ENCODE results near the gene PRKAR1B. TPM values are rescaled to one million over a fixed set of nuclear protein-coding genes. Genes with fewer than 3 reads are reported as not detected.

PRKAR1B gene
- total RNA-seq, 2 experiments from 2014 or later = 13.1 to 13.4 TPM

GRCh38 chr7:540579-540978 is 186.5 kb downstream of the PRKAR1B start:
- Mint-ChIP-seq H3K27ac (no peak overlapping the region), H3K9me3 (no peaks in the 10 kb centered on the region), H3K4me1 (peaks cover 11% of the 10 kb centered on the region), H3K4me3 (no peak overlapping the region), H3K27me3 (no peaks in the 10 kb centered on the region), H3K36me3 (ENCODE audit: low read depth) (no peaks in the 10 kb centered on the region)
- ChIA-PET POLR2A (no interaction called here), CTCF (no interaction called here)
- no peak for DNase-seq

- POLR2A ChIA-PET = no interaction called here
- CTCF ChIA-PET = no interaction called here
- H3K36me3 Mint-ChIP-seq (ENCODE audit: low read depth) = no peaks in the 10 kb centered on the region
These were observed 187.2 kb downstream of the PRKAR1B start for GRCh38 chr7:539731-540411.

DNA sequence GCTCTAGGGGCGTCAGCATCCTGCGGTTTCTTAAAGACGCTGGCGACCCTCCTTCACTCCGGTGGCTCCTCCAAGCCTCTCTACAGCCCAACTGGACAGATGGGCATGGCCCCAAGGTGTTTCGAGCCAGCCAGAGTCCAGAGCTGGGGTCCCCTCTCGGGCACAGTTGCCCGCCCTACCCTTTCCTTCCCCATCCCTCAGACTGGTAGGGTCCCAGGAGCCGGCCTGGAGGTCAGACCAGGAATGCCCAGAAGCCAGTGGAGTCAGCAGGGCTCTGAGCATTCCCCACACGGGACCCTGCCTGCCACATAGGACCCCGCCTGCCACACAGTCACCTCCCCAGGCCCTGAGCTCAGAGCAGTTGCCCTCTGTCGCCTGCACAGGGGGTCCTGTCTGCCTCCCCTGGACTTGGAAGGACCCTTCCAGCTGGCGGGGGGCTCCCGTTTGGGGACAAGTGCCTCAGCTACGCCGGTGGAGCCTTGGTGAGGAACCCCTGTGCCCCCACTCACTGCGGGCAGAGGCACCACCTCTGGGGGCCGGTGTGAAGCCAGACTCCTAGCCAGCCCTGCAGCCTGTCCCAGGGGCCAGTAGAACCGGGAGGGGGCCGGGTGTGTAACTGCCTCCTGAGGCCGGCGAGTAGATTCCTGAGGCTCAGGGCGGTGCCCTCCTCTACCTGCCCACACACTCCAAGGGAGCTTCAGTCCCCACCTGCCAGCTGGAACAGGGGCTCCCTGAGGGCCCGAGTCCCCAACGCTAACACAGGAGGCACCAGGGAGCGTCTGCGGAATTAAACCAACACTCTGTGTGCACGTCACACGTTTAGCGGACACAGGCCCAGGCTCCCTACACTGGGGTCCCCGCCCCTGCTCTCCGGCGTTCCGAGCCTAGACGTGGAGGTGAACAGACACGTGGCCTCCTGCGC is 188.1 kb downstream of the PRKAR1B start:
- H3K4me1 Mint-ChIP-seq = peaks cover 11% of the 10 kb centered on the region
- no peaks in the 10 kb centered on the region for H3K36me3 Mint-ChIP-seq (ENCODE audit: low read depth)
- DNase-seq = no peak
- no peaks in the 10 kb centered on the region for H3K9me3 Mint-ChIP-seq
- no peak overlapping the region for H3K27ac Mint-ChIP-seq
- POLR2A ChIA-PET = no interaction called here
- CTCF ChIA-PET = no interaction called here
- H3K4me3 Mint-ChIP-seq = no peak overlapping the region
- no peaks in the 10 kb centered on the region for H3K27me3 Mint-ChIP-seq

More at GRCh38 chr7:539731-540411, 187.2 kb downstream of the PRKAR1B start:
- no peak for DNase-seq
- Mint-ChIP-seq H3K4me3 (no peak overlapping the region), H3K9me3 (no peaks in the 10 kb centered on the region), H3K4me1 (peaks cover 11% of the 10 kb centered on the region), H3K27me3 (no peaks in the 10 kb centered on the region), H3K27ac (no peak overlapping the region)

- no peaks in the 10 kb centered on the region for H3K36me3 Mint-ChIP-seq (ENCODE audit: low read depth)
- ChIA-PET POLR2A (no interaction called here), CTCF (no interaction called here)
- H3K27me3 Mint-ChIP-seq = no peaks in the 10 kb centered on the region
- H3K4me1 Mint-ChIP-seq = peaks cover 11% of the 10 kb centered on the region
- H3K4me3 Mint-ChIP-seq = no peak overlapping the region
- DNase-seq = no peak
- no peak overlapping the region for H3K27ac Mint-ChIP-seq
- H3K9me3 Mint-ChIP-seq = no peaks in the 10 kb centered on the region
These were observed 189.0 kb downstream of the PRKAR1B start for GRCh38 chr7:537911-538634.

- H3K27me3 Mint-ChIP-seq = no peaks in the 10 kb centered on the region
- no peaks in the 10 kb centered on the region for H3K9me3 Mint-ChIP-seq
- no peak for DNase-seq
- H3K36me3 Mint-ChIP-seq (ENCODE audit: low read depth) = no peaks in the 10 kb centered on the region
- H3K27ac Mint-ChIP-seq = no peak overlapping the region
- POLR2A ChIA-PET = no interaction called here
- CTCF ChIA-PET = no interaction called here
- H3K4me3 Mint-ChIP-seq = no peak overlapping the region
- peaks cover 9% of the 10 kb centered on the region for H3K4me1 Mint-ChIP-seq
These were observed 190.8 kb downstream of the PRKAR1B start for GRCh38 chr7:536231-536630.

- H3K4me1 Mint-ChIP-seq = no peaks in the 10 kb centered on the region
- H3K4me3 Mint-ChIP-seq = no peak overlapping the region
- DNase-seq = no peak
- POLR2A ChIA-PET = no interaction called here
- H3K36me3 Mint-ChIP-seq (ENCODE audit: low read depth) = no peaks in the 10 kb centered on the region
- no peak overlapping the region for H3K27ac Mint-ChIP-seq
- CTCF ChIA-PET = no interaction called here
- H3K9me3 Mint-ChIP-seq = no peaks in the 10 kb centered on the region
- H3K27me3 Mint-ChIP-seq = peaks cover 2% of the 10 kb centered on the region
These were observed 192.1 kb downstream of the PRKAR1B start for GRCh38 chr7:534959-535358.

DNA sequence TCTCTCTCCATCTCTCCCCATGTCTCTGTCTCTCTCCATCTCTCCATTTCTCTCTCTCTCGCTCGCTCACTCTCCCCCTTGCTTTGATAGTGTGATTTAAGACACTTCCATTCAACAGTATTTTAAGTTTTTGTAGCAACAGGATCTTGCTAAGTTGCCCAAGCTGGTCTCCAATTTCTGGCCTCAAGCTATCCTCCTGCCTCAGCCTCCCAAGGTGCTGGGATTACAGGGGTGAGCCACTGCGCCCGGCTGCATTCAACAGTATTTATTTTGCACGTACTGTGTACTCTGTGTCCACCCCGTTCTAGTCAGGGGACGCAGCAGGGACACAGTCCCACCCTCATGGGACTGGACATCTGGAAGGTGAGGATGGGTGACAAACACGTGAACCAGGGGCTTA is 193.0 kb downstream of the PRKAR1B start:
- Mint-ChIP-seq H3K4me3 (no peak overlapping the region), H3K27ac (no peak overlapping the region), H3K4me1 (no peaks in the 10 kb centered on the region), H3K36me3 (ENCODE audit: low read depth) (no peaks in the 10 kb centered on the region), H3K9me3 (no peaks in the 10 kb centered on the region), H3K27me3 (peaks cover 2% of the 10 kb centered on the region)
- DNase-seq = no peak
- ChIA-PET CTCF (no interaction called here), POLR2A (no interaction called here)

DNA sequence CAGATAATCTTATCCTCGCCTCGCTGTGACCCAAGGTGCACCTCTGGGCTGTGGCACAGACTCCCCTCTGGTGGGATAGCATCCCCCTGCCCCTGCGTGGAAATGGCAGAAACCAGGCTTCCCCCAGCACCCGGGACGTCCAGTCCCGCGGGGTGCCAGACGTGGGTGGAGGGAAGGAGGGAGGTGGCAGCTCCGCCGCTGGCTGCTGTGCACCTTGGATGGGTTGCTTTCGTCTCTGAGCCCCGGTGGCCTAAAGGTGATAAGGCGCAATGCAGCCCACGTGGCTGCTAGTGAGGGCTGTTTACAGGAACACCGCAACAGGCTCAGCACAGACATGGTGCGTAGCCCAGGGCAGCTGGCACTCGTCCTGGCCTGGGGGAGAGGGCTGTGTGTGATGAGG is 193.8 kb downstream of the PRKAR1B start:
- DNase-seq = no peak
- H3K27me3 Mint-ChIP-seq = peaks cover 2% of the 10 kb centered on the region
- H3K4me1 Mint-ChIP-seq = no peaks in the 10 kb centered on the region
- no peak overlapping the region for H3K4me3 Mint-ChIP-seq
- no peaks in the 10 kb centered on the region for H3K36me3 Mint-ChIP-seq (ENCODE audit: low read depth)
- H3K9me3 Mint-ChIP-seq = no peaks in the 10 kb centered on the region
- CTCF ChIA-PET = no interaction called here
- POLR2A ChIA-PET = no interaction called here
- H3K27ac Mint-ChIP-seq = no peak overlapping the region

GRCh38 chr7:532379-533143 is 194.5 kb downstream of the PRKAR1B start:
- ChIA-PET CTCF (no interaction called here), POLR2A (no interaction called here)
- Mint-ChIP-seq H3K27me3 (peaks cover 2% of the 10 kb centered on the region), H3K4me3 (no peak overlapping the region), H3K27ac (no peak overlapping the region), H3K4me1 (no peaks in the 10 kb centered on the region), H3K9me3 (no peaks in the 10 kb centered on the region), H3K36me3 (ENCODE audit: low read depth) (no peaks in the 10 kb centered on the region)
- no peak for DNase-seq

DNA sequence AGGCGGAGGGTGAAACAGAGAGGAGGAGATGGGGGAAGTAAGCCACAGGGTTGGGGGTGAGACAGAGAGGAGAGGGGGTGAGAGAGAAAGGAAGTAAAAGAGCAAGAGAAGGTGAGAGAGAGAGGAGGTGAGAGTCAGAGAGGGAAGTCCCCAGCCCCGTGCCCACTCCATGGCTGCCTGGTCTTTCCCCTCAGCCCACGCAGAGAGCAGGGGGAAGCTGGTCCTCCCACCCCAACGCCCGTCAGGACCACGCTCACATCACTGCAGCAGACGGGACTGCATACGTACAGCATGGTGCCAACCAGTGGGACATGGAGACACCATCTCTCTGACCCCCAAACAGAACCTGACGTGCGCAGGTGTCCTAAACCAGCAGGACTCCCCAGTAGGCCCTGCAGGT is 195.3 kb downstream of the PRKAR1B start:
- no peak for DNase-seq
- H3K4me1 Mint-ChIP-seq = no peaks in the 10 kb centered on the region
- peaks cover 2% of the 10 kb centered on the region for H3K27me3 Mint-ChIP-seq
- no peaks in the 10 kb centered on the region for H3K9me3 Mint-ChIP-seq
- ChIA-PET POLR2A (no interaction called here), CTCF (interaction anchor here (0.5 kb wide), 1 partner anchor 212 kb away, joined by 4 read pairs; no protein-coding TSS in a partner anchor)
- H3K4me3 Mint-ChIP-seq = no peak overlapping the region
- no peak overlapping the region for H3K27ac Mint-ChIP-seq
- H3K36me3 Mint-ChIP-seq (ENCODE audit: low read depth) = no peaks in the 10 kb centered on the region

DNA sequence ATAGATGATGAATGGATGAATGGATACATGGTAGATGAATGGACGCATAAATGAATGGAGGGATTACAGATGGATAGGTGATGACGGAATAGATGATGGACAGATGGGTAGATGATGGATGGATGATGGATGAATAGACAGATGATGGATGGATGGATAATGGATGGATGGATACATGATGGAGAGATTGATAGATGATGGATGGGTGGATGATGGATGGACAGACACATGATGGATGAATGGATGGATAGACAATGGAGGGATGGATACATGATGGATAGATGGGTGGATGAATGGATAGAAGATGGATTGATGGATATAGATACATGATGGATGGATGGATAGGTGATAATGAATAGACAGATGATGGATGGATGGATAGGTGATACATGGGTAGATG is 198.6 kb downstream of the PRKAR1B start:
- H3K9me3 Mint-ChIP-seq = no peaks in the 10 kb centered on the region
- ChIA-PET POLR2A (no interaction called here), CTCF (no interaction called here)
- no peak overlapping the region for H3K4me3 Mint-ChIP-seq
- H3K4me1 Mint-ChIP-seq = no peaks in the 10 kb centered on the region
- H3K27ac Mint-ChIP-seq = no peak overlapping the region
- DNase-seq = no peak
- H3K27me3 Mint-ChIP-seq = peaks cover 19% of the 10 kb centered on the region
- no peaks in the 10 kb centered on the region for H3K36me3 Mint-ChIP-seq (ENCODE audit: low read depth)

DNA sequence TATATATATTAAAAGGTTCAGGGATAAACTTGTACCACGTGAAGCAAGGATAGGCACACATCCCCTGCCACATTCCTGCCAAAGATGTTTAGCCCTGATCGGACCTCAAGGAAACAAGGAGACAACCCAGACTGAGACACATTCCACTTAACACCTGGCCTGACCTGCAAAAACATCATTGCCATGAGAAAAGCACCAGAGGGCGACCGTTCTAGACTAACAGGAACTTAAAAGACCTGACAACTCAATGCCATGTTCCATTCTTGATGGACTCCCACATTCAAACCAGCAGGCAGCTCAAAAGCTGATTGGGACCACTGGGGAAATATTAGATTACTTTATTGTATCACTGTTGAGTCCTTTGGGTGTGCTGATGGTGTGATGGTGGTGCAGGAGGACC is 199.4 kb downstream of the PRKAR1B start:
- CTCF ChIA-PET = no interaction called here
- no peak for DNase-seq
- no peak overlapping the region for H3K4me3 Mint-ChIP-seq

GRCh38 chr7:526460-527034 is 200.5 kb downstream of the PRKAR1B start:
- H3K4me3 Mint-ChIP-seq = no peak overlapping the region
- ChIA-PET POLR2A (no interaction called here), CTCF (no interaction called here)
- H3K27ac Mint-ChIP-seq = no peak overlapping the region
- H3K4me1 Mint-ChIP-seq = no peaks in the 10 kb centered on the region
- H3K9me3 Mint-ChIP-seq = no peaks in the 10 kb centered on the region
- no peaks in the 10 kb centered on the region for H3K36me3 Mint-ChIP-seq (ENCODE audit: low read depth)
- DNase-seq = no peak
- peaks cover 26% of the 10 kb centered on the region for H3K27me3 Mint-ChIP-seq

More for the DNA sequence above, 199.4 kb downstream of the PRKAR1B start:
- H3K9me3 Mint-ChIP-seq = no peaks in the 10 kb centered on the region
- H3K27me3 Mint-ChIP-seq = peaks cover 24% of the 10 kb centered on the region
- H3K4me1 Mint-ChIP-seq = no peaks in the 10 kb centered on the region
- POLR2A ChIA-PET = no interaction called here
- H3K36me3 Mint-ChIP-seq (ENCODE audit: low read depth) = no peaks in the 10 kb centered on the region
- H3K27ac Mint-ChIP-seq = no peak overlapping the region
